Sciatic nerve (tissue), 2 donors: ENCODE measurements around the gene NOX1. TPM values are rescaled to one million over a fixed set of nuclear protein-coding genes. Genes with fewer than 3 reads are reported as not detected.
"Not testable (repeated sequence)": the region's sequence is repeated elsewhere in the genome, so short reads cannot be mapped to it uniquely, and the experiment has no call there.

Source experiments
- ATAC-seq: fragments of 200-7000 bp; cut with Tn5 transposase; one replicate; pipeline ENCODE4 v1.9.1; 2020; ENCODE audit warnings: mild to moderate bottlenecking, moderate library complexity
- DNase-seq: peaks from one replicate; pipeline ENCODE4 v3.0.0-alpha.2; 2020; ENCODE audit warnings: low spot score
- intact Hi-C: fragments of 100-400 bp; cut with DNase I; formaldehyde crosslinking; loops from one replicate; pipeline ENCODE4 v1.14.2; 2022
- total RNA-seq: library from RNA; stranded (reverse); fragmentation: NEBNext Ultra II Directional; extraction: Animal tissue kit (Norgen Biotek cat#: 25700); gene quantifications from one replicate; pipeline ENCODE4 v1.2.1, GENCODE V29; 2021
- donor health status: DM: no; HTN: no; CAD: no.
- donor health status: DM: no; HTN: no; CAD: no.

NOX1 gene
- total RNA-seq, 1 donor from 2014 or later = not detected

DNA sequence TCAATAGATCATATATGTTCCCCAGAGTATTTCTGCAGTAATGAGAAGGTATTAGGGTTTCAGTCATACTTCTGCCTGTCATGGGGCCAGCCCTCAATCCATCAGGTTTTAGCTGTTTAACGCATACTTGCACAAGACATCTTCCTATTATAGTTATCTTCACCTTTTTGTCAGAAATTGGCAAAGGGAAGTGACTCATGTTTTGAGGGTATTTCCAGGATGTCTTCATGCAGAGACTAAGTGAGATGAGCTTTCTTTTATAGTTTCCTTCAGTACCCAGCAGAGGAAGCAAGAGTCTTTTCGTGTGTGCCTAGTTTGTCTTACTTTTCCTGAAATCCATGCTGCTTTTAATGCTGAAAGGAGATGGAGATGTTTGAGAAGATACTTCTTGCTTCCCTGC, 44.4 kb downstream of the NOX1 start:
- intact Hi-C loops = no loop called here
- DNase-seq (no peak), ATAC-seq (no peak)

DNA sequence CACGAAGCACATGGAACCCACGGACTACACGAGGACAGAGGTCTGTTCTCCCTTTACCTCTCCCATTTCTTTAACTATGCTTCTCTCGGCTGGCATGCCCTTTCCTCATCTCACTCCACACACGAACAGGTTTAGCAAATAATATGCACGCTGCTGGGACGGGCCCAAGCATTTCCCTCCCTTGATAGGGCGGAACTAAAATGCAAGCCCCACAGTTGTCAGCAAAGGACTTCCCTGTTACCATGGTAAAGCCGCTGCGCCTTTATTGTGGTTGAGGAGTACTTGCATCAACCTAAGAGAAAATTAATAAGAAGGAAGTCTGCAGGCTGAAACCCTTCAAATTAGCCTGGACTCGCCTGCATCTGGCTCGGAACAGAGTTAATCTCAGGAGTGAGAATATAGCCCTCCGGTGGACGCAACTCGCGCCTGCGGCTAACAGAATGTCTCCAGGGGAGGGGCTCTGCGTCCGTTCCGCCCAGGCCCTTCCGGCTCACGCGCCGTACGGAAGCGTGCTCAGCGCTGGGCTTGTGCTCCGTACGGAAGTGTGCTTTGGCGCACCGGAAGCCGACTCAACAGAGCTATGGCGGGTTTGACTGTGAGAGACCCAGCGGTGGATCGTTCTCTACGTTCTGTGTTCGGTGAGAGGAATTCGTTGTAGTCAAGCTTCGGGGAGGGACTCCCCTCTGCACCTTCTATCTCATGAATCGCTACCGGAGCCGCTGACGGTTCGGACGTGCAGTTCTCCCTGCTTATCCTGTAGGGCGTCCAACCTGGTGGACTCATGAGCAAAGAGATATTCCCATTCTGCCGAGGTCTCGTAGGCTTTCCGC, 54.1 kb downstream of the NOX1 start, which contains the start of gene CSTF2:
TSS of gene CSTF2 (plus strand) at position 555 of the 830 bp plus-strand sequence. CDS start at position 581, 26 bp downstream.
- intact Hi-C loops = no loop called here
- DNase-seq (peak; percentile 85), ATAC-seq (peak; percentile 99)

DNA sequence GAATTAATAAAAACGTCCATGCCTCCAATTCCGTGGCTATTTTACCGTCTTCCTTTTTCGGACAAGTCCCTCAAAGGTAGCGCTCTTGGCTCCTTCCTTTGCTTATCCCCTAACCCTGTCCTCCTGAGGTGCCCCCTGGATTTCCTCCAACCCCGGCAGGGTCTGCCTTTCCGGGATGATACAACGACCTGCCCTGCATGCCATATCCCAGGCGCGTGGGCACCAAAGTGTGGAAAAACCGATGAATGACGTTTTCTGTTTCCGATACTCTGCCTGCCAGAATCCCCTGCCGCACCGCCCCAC, 54.7 kb downstream of the NOX1 start:
- DNase-seq = no peak
- ATAC-seq = peak; percentile 13
- intact Hi-C loops = no loop called here

DNA sequence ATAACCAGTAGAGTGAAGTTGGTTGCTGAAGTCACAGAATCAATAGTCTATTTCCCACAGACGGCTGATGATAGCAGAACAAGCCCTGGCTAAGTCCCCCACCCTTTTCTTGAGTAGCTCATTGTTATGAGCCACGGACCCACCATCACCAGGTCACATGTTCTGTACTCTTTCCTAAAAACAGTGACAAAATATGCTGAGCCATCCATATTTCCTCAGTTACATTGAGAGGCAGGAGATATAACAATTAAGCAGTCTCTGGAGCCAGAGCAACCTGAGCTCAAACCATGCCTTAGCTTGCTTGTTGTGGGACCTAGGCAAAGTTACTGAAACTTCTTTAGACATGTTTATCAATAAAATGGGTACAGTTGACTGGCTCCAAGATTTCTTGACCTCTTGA, 56.8 kb downstream of the NOX1 start:
- ATAC-seq (no peak), DNase-seq (no peak)
- intact Hi-C loops = no loop called here

DNA sequence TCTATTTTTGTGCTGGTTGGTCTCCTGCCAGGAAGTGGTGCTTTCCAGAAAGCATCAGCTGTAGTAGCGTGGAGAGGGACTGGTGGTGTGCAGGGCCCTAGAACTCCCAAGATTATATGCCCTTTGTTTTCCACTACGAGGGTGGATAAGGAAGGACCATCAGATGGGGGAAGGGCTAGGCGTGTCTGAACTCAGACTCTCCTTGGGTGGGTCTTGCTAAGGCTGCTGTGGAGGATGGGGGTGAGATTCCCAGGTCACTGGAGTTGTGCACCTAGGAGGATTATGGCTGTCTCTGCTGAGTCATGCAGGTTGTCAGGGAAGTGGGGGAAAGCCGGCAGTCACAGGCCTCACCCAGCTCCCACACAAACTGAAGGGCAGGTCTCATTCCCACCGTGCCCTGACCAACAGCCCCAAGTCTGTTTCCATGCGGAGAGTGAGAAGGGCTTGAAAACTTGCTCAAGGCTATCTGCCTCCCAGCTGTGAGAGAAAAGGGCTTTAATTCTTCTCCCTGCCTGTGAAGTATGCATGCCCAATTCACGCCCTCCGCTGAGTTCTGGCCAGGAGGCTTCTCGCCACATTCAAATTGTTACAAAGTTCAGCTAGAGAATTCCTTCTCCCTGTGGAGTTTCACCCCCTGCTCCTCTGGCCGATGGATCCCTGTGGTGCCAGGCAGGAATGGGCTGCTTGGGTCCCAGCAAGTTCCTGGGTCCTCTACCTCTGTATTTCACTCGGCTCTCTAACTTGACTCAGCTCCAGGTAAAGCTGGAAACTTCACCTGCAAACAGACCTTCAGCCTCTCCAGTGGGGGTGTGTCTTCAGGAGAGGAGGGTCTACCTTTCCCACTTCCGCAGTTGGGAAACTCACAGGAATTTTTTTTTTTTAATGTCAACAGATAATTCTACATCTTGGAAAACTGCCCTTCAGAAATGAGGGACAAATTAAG, 61.7 kb downstream of the NOX1 start:
- ATAC-seq = no peak
- intact Hi-C loops = no loop called here
- no peak for DNase-seq

DNA sequence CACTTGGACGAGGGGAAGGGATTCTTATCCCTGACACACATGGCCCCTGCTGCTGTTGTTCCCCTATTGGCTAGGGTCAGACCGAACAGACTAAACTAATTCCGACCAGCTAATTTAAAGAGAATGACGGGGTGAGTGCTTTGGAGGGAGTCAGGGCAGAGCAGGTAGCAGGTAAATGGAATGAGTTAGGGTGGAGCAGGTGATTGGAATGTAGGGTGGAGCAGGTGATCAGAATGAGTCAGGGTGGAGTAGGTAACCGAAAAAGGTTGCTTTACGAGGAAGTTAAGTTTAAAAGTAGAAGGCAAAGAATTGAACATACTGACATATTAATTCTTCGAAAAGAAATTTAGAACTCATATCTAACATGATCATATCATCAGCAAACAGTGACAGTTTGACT, 65.9 kb downstream of the NOX1 start:
- intact Hi-C loops, DNase-seq, ATAC-seq: not testable (repeated sequence)

DNA sequence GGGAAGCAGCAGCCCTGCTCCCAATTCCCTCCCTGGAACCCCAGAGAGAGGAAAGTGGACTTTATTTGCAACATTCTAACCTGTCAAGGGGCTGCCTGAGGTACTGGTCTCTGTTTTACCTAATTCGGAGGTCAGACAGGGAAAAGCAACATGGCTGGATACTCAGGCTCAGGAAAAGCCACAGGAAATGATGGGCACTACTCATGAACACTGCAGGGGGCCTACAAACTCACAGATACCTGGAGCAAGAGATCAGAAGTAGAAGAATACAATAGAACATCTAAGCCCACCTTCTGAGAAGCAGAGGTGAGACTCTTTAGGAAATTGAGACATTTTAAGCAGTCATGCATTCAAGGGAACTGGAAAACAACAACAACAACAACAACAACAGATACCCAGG, 69.4 kb downstream of the NOX1 start:
- no peak for DNase-seq

DNA sequence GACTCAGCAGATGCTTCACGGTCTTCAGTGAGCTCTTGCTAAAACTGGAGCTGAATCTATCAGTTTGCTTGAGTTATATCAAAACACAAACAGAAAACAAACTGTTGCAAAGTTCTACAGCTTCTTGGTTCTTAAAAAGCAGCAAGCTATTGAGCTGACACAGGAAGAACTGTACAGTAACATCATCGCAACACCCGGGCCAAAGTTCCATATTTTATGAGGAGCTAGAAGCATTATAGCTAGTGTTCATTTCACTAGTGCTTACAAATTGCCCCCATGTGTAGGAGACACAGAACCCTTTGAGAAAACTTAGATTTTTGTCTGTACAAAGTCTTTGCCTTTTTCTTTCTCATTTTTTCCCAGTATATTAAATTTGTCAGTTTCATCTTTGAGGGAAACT, 71.3 kb downstream of the NOX1 start:
- intact Hi-C loops = no loop called here
- ATAC-seq = no peak

More for the DNA sequence above, 69.4 kb downstream of the NOX1 start:
- ATAC-seq = no peak
- intact Hi-C loops = no loop called here

DNA sequence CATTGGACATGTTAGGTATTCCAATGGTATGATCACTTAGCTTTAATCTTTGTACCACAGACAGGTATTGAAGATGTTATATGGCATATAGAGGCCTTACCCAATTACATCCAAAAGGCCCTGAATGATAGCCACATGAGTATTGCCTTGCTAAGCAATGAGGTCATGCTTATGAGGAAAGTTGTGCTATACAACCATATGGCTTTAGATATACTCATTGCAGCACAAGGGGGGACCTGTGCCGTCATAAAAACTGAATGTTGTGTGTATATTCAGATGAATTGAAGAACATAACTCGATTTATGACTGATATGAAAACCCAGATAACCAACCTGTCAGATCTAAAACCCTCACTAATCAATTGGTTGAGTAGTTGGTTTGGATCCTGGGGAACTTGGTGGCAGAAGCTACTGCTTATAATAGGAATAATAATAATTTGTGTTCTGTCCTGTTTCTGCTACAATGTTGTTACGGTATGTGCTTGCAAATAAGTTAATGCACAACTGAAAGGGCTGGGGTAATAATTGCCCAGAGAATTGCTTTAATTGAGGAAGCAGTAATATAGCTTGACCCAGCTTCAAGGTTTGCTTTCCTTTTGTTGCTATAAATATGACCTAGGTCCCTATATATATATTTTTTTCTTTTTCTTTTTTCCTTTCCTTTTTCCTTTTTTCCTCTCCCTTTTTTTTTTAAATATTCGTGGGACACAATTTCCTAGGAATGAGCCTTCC, 75.5 kb downstream of the NOX1 start:
- ATAC-seq (no peak), DNase-seq (no peak)
- intact Hi-C loops = no loop called here

More for the DNA sequence above, 71.3 kb downstream of the NOX1 start:
- DNase-seq = no peak

DNA sequence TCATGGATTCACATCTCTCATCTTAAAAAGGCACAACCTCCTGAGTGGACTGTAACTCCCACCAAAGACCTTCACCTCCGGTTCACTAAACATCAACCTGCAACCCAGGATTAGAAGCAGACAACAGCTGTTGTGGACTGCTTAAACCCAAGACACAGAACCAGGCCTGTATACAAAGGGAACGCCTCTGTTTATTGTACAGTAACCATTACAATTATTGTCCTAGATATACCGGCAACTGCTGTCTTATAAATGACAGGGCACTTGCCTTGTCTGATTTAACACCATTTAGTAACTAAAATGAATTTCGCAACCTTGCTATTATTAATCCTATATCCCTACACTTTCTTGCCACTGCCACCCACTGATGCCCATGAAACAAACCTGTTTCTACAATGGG, 76.8 kb downstream of the NOX1 start:
- no peak for DNase-seq
- no peak for ATAC-seq
- intact Hi-C loops = no loop called here

DNA sequence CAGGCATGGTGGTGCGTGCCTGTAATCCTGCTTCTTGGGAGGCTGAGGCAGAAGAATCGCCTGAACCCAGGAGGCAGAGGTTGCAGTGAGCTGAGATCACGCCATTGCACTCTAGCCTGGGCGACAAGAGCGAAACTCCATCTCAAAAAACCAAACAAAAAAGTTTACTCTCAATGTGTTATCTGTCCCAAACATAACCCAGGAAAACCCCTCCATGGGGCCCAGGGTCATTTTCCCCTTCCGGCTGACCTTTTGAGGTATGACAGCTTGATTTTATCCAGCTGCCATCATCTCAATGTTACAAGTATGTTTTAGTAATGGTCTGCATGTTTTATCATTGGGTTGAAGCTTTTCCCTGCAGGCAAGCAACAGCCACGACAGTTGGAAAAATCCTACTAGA, 77.8 kb downstream of the NOX1 start:
- DNase-seq, intact Hi-C loops, ATAC-seq: not testable (repeated sequence)

Other genes starting within 250 kb of the NOX1 start
- gene TSPAN6, start 237.6 kb downstream of the NOX1 start, total RNA-seq = 33.3 TPM
- gene SRPX2, start 230.2 kb downstream of the NOX1 start, total RNA-seq = 36.7 TPM
- gene SYTL4, start 142.2 kb downstream of the NOX1 start, total RNA-seq = 18.0 TPM
- 9.5 TPM for gene CSTF2, start 54.0 kb downstream of the NOX1 start, total RNA-seq
- 0.27 TPM for gene XKRX, start 54.6 kb upstream of the NOX1 start, total RNA-seq
- gene ARL13A, start 95.3 kb upstream of the NOX1 start, total RNA-seq = not detected
- 14.5 TPM for gene TRMT2B, start 177.8 kb upstream of the NOX1 start, total RNA-seq
- gene TMEM35A, start 204.5 kb upstream of the NOX1 start, total RNA-seq = 2.3 TPM
- 4.9 TPM for gene CENPI, start 223.8 kb upstream of the NOX1 start, total RNA-seq